Endothelial cell of umbilical vein (primary cell): ENCODE measurements around the gene PADI6. TPM values are rescaled to one million over a fixed set of nuclear protein-coding genes. Genes with fewer than 3 reads are reported as not detected.

Experiments used
- BruUV-seq: library from RNA; stranded (reverse); fragments of 400-500 nt; replicated peaks from 2 replicates; lab custom pipeline; 2021; lab: Mats Ljungman, UMichigan
- CTCF ChIA-PET: fragments of 300-600, 350-600 bp; sonication (Branson Sonifier 250); formaldehyde crosslinking; loops from one replicate; lab custom pipeline; 2021; ENCODE audit warnings: antibody characterized with exemption, inconsistent platforms; lab: Charles Lee
- POLR2A ChIA-PET: fragments of 300-600, 350-600 bp; sonication (Branson Sonifier 250); formaldehyde crosslinking; loops from one replicate; lab custom pipeline; 2021; ENCODE audit warnings: antibody characterized with exemption, inconsistent platforms; lab: Charles Lee
- DNase-seq: peaks from one replicate; pipeline ENCODE4 v3.0.0-alpha.2; 2011; ENCODE audit warnings: low read depth, low spot score
- FAIRE-seq: peaks from 2 replicates; lab custom pipeline; 2011; peaks lifted over from hg19 to GRCh38; lab: Jason Lieb, UNC
- H2AFZ ChIP-seq: 2 replicates; pipeline ENCODE4 v1.6.0; 2012; ENCODE audit warnings: low read depth, low read length, control low read depth, inconsistent platforms
- H3K27ac ChIP-seq: 2 replicates; pipeline ENCODE4 v1.5.1; 2011; ENCODE audit warnings: low read depth, mild to moderate bottlenecking, control low read depth, low read length, moderate library complexity; ENCODE audit not compliant: insufficient read depth
- H3K27me3 ChIP-seq, 2 experiments: 2 replicates each; pipeline versions ENCODE4 v1.6.0 to v1.6.1; 2011; ENCODE audit warnings: low read length in 2 of 2, mixed read lengths in 1 of 2; ENCODE audit not compliant: control insufficient read depth in 2 of 2, insufficient read depth in 2 of 2
- H3K36me3 ChIP-seq, 2 experiments: 2 replicates in 1 of 2; 3 replicates in 1 of 2; pipeline ENCODE4 v1.5.1; 2011; ENCODE audit warnings: low read length in 2 of 2, mild to moderate bottlenecking in 1 of 2, moderate library complexity in 1 of 2; ENCODE audit not compliant: control insufficient read depth in 2 of 2, insufficient read depth in 2 of 2; ENCODE audit errors: extremely low read depth in 1 of 2
- H3K4me1 ChIP-seq: 3 replicates; pipeline ENCODE4 v1.5.1; 2011; ENCODE audit warnings: mild to moderate bottlenecking, low read length; ENCODE audit not compliant: control insufficient read depth, insufficient read depth; ENCODE audit errors: extremely low read depth
- H3K4me2 ChIP-seq: 2 replicates; pipeline ENCODE4 v1.6.1; 2011; ENCODE audit warnings: low read length, control low read depth, mixed read lengths; ENCODE audit not compliant: insufficient read depth
- H3K4me3 ChIP-seq, 3 experiments: fragments of 200-600 bp in 1 of 3; sonication (generic), shearing (Covaris generic) in 1 of 3; replicated peaks in 1 of 3; 2 replicates each; pipeline ENCODE4 v1.5.1; 2011 to 2016; ENCODE audit warnings: control low read depth in 3 of 3, low read length in 3 of 3, mild to moderate bottlenecking in 2 of 3, inconsistent platforms in 1 of 3, low read depth in 1 of 3, moderate library complexity in 1 of 3; ENCODE audit not compliant: insufficient read depth in 1 of 3
- H3K79me2 ChIP-seq: 2 replicates; pipeline ENCODE4 v1.6.0; 2012; ENCODE audit warnings: low read length, inconsistent platforms; ENCODE audit not compliant: control insufficient read depth, insufficient read depth
- H3K9ac ChIP-seq: replicated peaks from 2 replicates; pipeline ENCODE3; 2011; ENCODE audit warnings: low read length, control low read depth; ENCODE audit not compliant: insufficient read depth; ENCODE audit errors: extremely low read depth
- H3K9me1 ChIP-seq: replicated peaks from 3 replicates; pipeline ENCODE4 v1.6.0; 2011; ENCODE audit warnings: mild to moderate bottlenecking, low read length; ENCODE audit not compliant: control insufficient read depth, insufficient read depth; ENCODE audit errors: extremely low read depth
- H3K9me3 ChIP-seq: replicated peaks from 2 replicates; pipeline ENCODE4 v1.5.1; 2012; ENCODE audit warnings: low read length, inconsistent platforms; ENCODE audit not compliant: control insufficient read depth, insufficient read depth
- H4K20me1 ChIP-seq: replicated peaks from 2 replicates; pipeline ENCODE3; 2011; ENCODE audit warnings: mild to moderate bottlenecking, low read length; ENCODE audit not compliant: control insufficient read depth, insufficient read depth; ENCODE audit errors: extremely low read depth
- CTCF ChIP-seq, 2 donors: IDR thresholded peaks; 1 replicate in 1 of 2; 2 replicates in 1 of 2; pipeline ENCODE4 v1.5.1; 2011; ENCODE audit warnings: low read length in 2 of 2, mild to moderate bottlenecking in 2 of 2, moderate library complexity in 2 of 2, control low read depth in 1 of 2, inconsistent platforms in 1 of 2, low read depth in 1 of 2; ENCODE audit not compliant: insufficient read depth in 1 of 2; ENCODE audit errors: extremely low read depth in 1 of 2
- EZH2 ChIP-seq: IDR thresholded peaks from 2 replicates; pipeline ENCODE4 v1.6.1; 2012; ENCODE audit warnings: borderline replicate concordance, low read depth, mild to moderate bottlenecking, moderate library complexity, low read length, inconsistent platforms; ENCODE audit not compliant: severe bottlenecking
- FOS ChIP-seq: IDR thresholded peaks from 2 replicates; pipeline ENCODE4 v1.6.1; 2011; ENCODE audit warnings: mild to moderate bottlenecking, low read length, moderate library complexity, borderline replicate concordance; ENCODE audit not compliant: insufficient read depth
- MAX ChIP-seq: IDR thresholded peaks from 2 replicates; pipeline ENCODE4 v1.6.1; 2011; ENCODE audit not compliant: insufficient read depth, insufficient read length
- MYC ChIP-seq: IDR thresholded peaks from one replicate; pipeline ENCODE4 v1.6.1; 2011; ENCODE audit warnings: mild to moderate bottlenecking, low read depth, low read length
- POLR2AphosphoS5 ChIP-seq: IDR thresholded peaks from 2 replicates; pipeline ENCODE4 v1.6.1; 2012; ENCODE audit warnings: low read depth, mild to moderate bottlenecking, control low read depth, low read length, moderate library complexity; ENCODE audit not compliant: insufficient read depth
- dilution Hi-C: fragments of 300-500 bp; cut with MboI; formaldehyde crosslinking; loops from one replicate; pipeline ENCODE4 v1.15.0; 2019; ENCODE audit warnings: low sequenced_read_pairs; ENCODE audit not compliant: extremely low pct_ligation_motif_present
- intact Hi-C: fragments of 100-400 bp; cut with micrococcal nuclease; formaldehyde crosslinking; loops from one replicate; pipeline ENCODE4 v1.10.0; 2022
- polyA plus RNA-seq, 4 experiments: library from polyadenylated mRNA; depleted of rRNA in 3 of 4; stranded (reverse) in 3 of 4; unstranded in 1 of 4; fragments of >200 nt; gene quantifications; 2 replicates each; pipeline versions ENCODE4 v1.2.1 to v1.2.3, GENCODE V29; 2011 to 2012; ENCODE audit warnings: missing spikeins in 1 of 4
- total RNA-seq: library from RNA; stranded (reverse); gene quantifications from 2 replicates; pipeline ENCODE4 v1.2.3, GENCODE V29; 2021

PADI6 gene
- total and polyA plus RNA-seq, 2 donors (not counting 3 experiments of a cell fraction or from before 2014, with no cell fraction given) = not detected

GRCh38 chr1:17381161-17381560 is 9.2 kb downstream of the PADI6 start:
- Histone ChIP-seq H3K9me3 (no peaks in the 10 kb centered on the region), H3K27me3 (peaks cover 0 to 3% of the 10 kb centered on the region in 2 experiments), H3K9me1 (no peaks in the 10 kb centered on the region), H3K36me3 (no peaks in the 10 kb centered on the region), H3K4me1 (no peaks in the 10 kb centered on the region), H4K20me1 (no peaks in the 10 kb centered on the region), H3K9ac (no peak overlapping the region), H3K27ac (no peak overlapping the region), H3K4me3 (no peak overlapping the region), H3K79me2 (no peaks in the 10 kb centered on the region), H3K4me2 (no peak overlapping the region), H2AFZ (no peak overlapping the region)
- no TSS peak for BruUV-seq
- DNase-seq (no peak), FAIRE-seq (no peak)
- ChIA-PET CTCF (no interaction called here), POLR2A (no interaction called here)
- TF ChIP-seq FOS (no peak), EZH2 (no peak), POLR2AphosphoS5 (no peak), MAX (no peak), MYC (no peak), CTCF (IDR thresholded peaks at IDR 0.05; ENCODE audit: extremely low read depth in 1 of 2, insufficient read depth in 1 of 2, low read depth in 1 of 2, low read length in 2 of 2) (no peak)
- dilution Hi-C loops = no loop called here
- intact Hi-C loops = no loop called here
